Smooth muscle cell (in vitro differentiated cells): ENCODE data around the gene GJC1. TPM values are rescaled to one million over a fixed set of nuclear protein-coding genes. Genes with fewer than 3 reads are reported as not detected.

Experiments
- DNase-seq: peaks from one replicate; lab custom pipeline; 2025; ENCODE audit not compliant: unreplicated experiment; lab: John Stamatoyannopoulos, UW
- H2AFZ ChIP-seq: fragments of 200-600 bp; sonication (generic); 2 replicates; pipeline ENCODE4 v1.6.0; 2016; ENCODE audit warnings: antibody characterized with exemption, low read depth, mild to moderate bottlenecking
- H3F3A ChIP-seq: fragments of 200-600 bp; sonication (generic); 2 replicates; pipeline ENCODE4 v1.6.0; 2017; ENCODE audit warnings: antibody characterized with exemption, low read depth
- H3K27ac ChIP-seq: fragments of 200-600 bp; sonication (generic); 2 replicates; pipeline ENCODE4 v1.5.1; 2016; ENCODE audit warnings: low read depth, mild to moderate bottlenecking
- H3K27me3 ChIP-seq: fragments of 200-600 bp; sonication (generic); 2 replicates; pipeline ENCODE4 v1.6.1; 2016; ENCODE audit warnings: low read depth, mild to moderate bottlenecking
- H3K36me3 ChIP-seq: fragments of 200-600 bp; sonication (generic); 2 replicates; pipeline ENCODE4 v1.5.1; 2016; ENCODE audit warnings: low read depth
- H3K4me1 ChIP-seq: fragments of 200-600 bp; sonication (generic); 2 replicates; pipeline ENCODE4 v1.5.1; 2016; ENCODE audit warnings: low read depth
- H3K4me2 ChIP-seq: fragments of 200-600 bp; sonication (generic); 2 replicates; pipeline ENCODE4 v1.6.0; 2016; ENCODE audit warnings: mild to moderate bottlenecking
- H3K4me3 ChIP-seq: fragments of 200-600 bp; sonication (generic); 2 replicates; pipeline ENCODE4 v1.5.1; 2016; ENCODE audit warnings: mild to moderate bottlenecking
- H3K79me2 ChIP-seq: fragments of 200-600 bp; sonication (generic); 2 replicates; pipeline ENCODE4 v1.6.0; 2016; ENCODE audit warnings: low read depth, mild to moderate bottlenecking
- H3K9ac ChIP-seq: fragments of 200-600 bp; sonication (generic); 2 replicates; pipeline ENCODE4 v1.6.0; 2016; ENCODE audit warnings: low read depth
- H3K9me3 ChIP-seq: fragments of 200-600 bp; sonication (generic); replicated peaks from 2 replicates; pipeline ENCODE4 v1.5.1; 2016; ENCODE audit warnings: low read depth
- H4K20me1 ChIP-seq: fragments of 200-600 bp; sonication (generic); 2 replicates; pipeline ENCODE4 v1.6.0; 2016; ENCODE audit warnings: low read depth
- CTCF ChIP-seq: fragments of 200-600 bp; sonication (generic); IDR thresholded peaks from 2 replicates; pipeline ENCODE4 v1.5.1; 2017; ENCODE audit warnings: borderline replicate concordance, mild to moderate bottlenecking, antibody characterized with exemption; ENCODE audit not compliant: insufficient read depth, poor library complexity, severe bottlenecking
- WGBS: methylation state at CpG from one replicate; pipeline ENCODE4 v1.1.7; 2016; ENCODE audit warnings: low lambda C conversion rate; 5-methylcytosine and 5-hydroxymethylcytosine counted together
- polyA plus RNA-seq: library from polyadenylated mRNA; unstranded; fragments of >200 nt; fragmentation: Nextera tagmentation; extraction: Ambion mirVana; gene quantifications from 2 replicates; pipeline ENCODE4 v1.2.1, GENCODE V29; 2016
- total RNA-seq: library from RNA; depleted of rRNA; stranded (reverse); fragments of >200 nt; gene quantifications from 2 replicates; pipeline ENCODE4 v1.2.3, GENCODE V29; 2014

GJC1 gene
- total and polyA plus RNA-seq, 2 experiments from 2014 or later, result 8.0 to 16.1 TPM

GRCh38 chr17:44808156-44808555 lies 21.9 kb downstream of the GJC1 start:
- no peak for DNase-seq
- Histone ChIP-seq H3K9ac (no peak overlapping the region), H4K20me1 (peaks cover 64% of the 10 kb centered on the region), H3K4me2 (no peak overlapping the region), H3K27me3 (no peaks in the 10 kb centered on the region), H3K4me1 (no peaks in the 10 kb centered on the region), H3K9me3 (no peaks in the 10 kb centered on the region), H3F3A (no peaks in the 10 kb centered on the region), H3K4me3 (no peak overlapping the region), H3K36me3 (no peaks in the 10 kb centered on the region), H2AFZ (no peak overlapping the region), H3K79me2 (peaks cover 24% of the 10 kb centered on the region), H3K27ac (no peak overlapping the region)
- 100% methylated on average over 4 of the region's 4 CpGs for WGBS
- TF ChIP-seq CTCF, result no peak

- H4K20me1 ChIP-seq, result peaks cover 61% of the 10 kb centered on the region
- no peak overlapping the region for H2AFZ ChIP-seq
- H3K4me2 ChIP-seq, result no peak overlapping the region
- no peaks in the 10 kb centered on the region for H3F3A ChIP-seq
- H3K9me3 ChIP-seq, result no peaks in the 10 kb centered on the region
- H3K27me3 ChIP-seq, result no peaks in the 10 kb centered on the region
- no peak for TF ChIP-seq CTCF
- DNase-seq, result no peak
- no peak overlapping the region for H3K9ac ChIP-seq
- no peaks in the 10 kb centered on the region for H3K4me1 ChIP-seq
- H3K79me2 ChIP-seq, result peaks cover 24% of the 10 kb centered on the region
- H3K4me3 ChIP-seq, result no peak overlapping the region
- H3K27ac ChIP-seq, result no peak overlapping the region
- H3K36me3 ChIP-seq, result no peaks in the 10 kb centered on the region
- WGBS, result 91% methylated on average over 3 of the region's 3 CpGs
Observed at GRCh38 chr17:44807817-44808155, 22.3 kb downstream of the GJC1 start.

- no peaks in the 10 kb centered on the region for H3K4me1 ChIP-seq
- H3K27ac ChIP-seq, result no peak overlapping the region
Observed at GRCh38 chr17:44807093-44807816, 22.8 kb downstream of the GJC1 start.

More at GRCh38 chr17:44807093-44807816, 22.8 kb downstream of the GJC1 start:
- Histone ChIP-seq H2AFZ (no peak overlapping the region), H3K79me2 (peaks cover 19% of the 10 kb centered on the region), H3K9me3 (no peaks in the 10 kb centered on the region), H3F3A (no peaks in the 10 kb centered on the region), H3K4me2 (no peak overlapping the region), H3K27me3 (no peaks in the 10 kb centered on the region), H3K4me3 (no peak overlapping the region), H4K20me1 (peaks cover 58% of the 10 kb centered on the region), H3K9ac (no peak overlapping the region), H3K36me3 (no peaks in the 10 kb centered on the region)
- TF ChIP-seq CTCF, result no peak
- WGBS, result 95% methylated on average over 4 of the region's 4 CpGs
- DNase-seq, result no peak
